Stomach smooth muscle (tissue), 2 donors: ENCODE results near the gene UAP1L1.

Experiments used
- H3K27ac ChIP-seq: one replicate; pipeline ENCODE4 v1.7.0; 2013; ENCODE audit warnings: mild to moderate bottlenecking, low read length, inconsistent platforms
- H3K27me3 ChIP-seq, 2 donors: one replicate each; pipeline ENCODE4 v1.7.0; 2013; ENCODE audit warnings: low read length in 2 of 2; ENCODE audit not compliant: insufficient read depth in 2 of 2, control insufficient read depth in 1 of 2
- H3K36me3 ChIP-seq, 2 donors: one replicate each; pipeline ENCODE4 v1.7.0; 2013; ENCODE audit warnings: low read length in 2 of 2; ENCODE audit not compliant: control insufficient read depth in 2 of 2, insufficient read depth in 2 of 2
- H3K4me1 ChIP-seq: one replicate; pipeline ENCODE4 v1.7.0; 2013; ENCODE audit warnings: low read length; ENCODE audit not compliant: control insufficient read depth, insufficient read depth
- H3K4me3 ChIP-seq, 2 donors: one replicate each; pipeline ENCODE4 v1.7.0; 2013; ENCODE audit warnings: low read length in 2 of 2
- H3K9ac ChIP-seq, 2 donors: one replicate each; pipeline ENCODE4 v1.7.0; 2013; ENCODE audit warnings: low read length in 2 of 2, mild to moderate bottlenecking in 1 of 2
- H3K9me3 ChIP-seq, 2 donors: one replicate each; pipeline ENCODE4 v1.7.0; 2013; ENCODE audit warnings: low read length in 2 of 2; ENCODE audit not compliant: control insufficient read depth in 2 of 2
- donor health status: healthy.
- donor health status: Pancreatic carcinoma.

Gene UAP1L1

GRCh38 chr9:137044037-137044436, 33.3 kb upstream of the UAP1L1 start:
- Histone ChIP-seq H3K4me3 (peak overlapping the region in 1 of 2 donors; percentile 78), H3K27me3 (peaks cover 13 to 17% of the 10 kb centered on the region in 2 donors), H3K36me3 (peaks cover 6 to 8% of the 10 kb centered on the region in 2 donors), H3K27ac (peak overlapping the region; percentile 46), H3K9me3 (no peaks in the 10 kb centered on the region), H3K9ac (no peak overlapping the region), H3K4me1 (peaks cover 27% of the 10 kb centered on the region)

GRCh38 chr9:137044502-137045177, 32.7 kb upstream of the UAP1L1 start:
- Histone ChIP-seq H3K36me3 (peaks cover 2% of the 10 kb centered on the region in 2 donors), H3K27me3 (peaks cover 20 to 23% of the 10 kb centered on the region in 2 donors), H3K4me3 (peak overlapping the region; percentile 65 to 78), H3K9ac (peak overlapping the region; percentile 59 to 66), H3K4me1 (peaks cover 29% of the 10 kb centered on the region), H3K27ac (peak overlapping the region; percentile 46), H3K9me3 (no peaks in the 10 kb centered on the region)

- Histone ChIP-seq H3K27me3 (peaks cover 25 to 32% of the 10 kb centered on the region in 2 donors), H3K4me3 (peak overlapping the region; percentile 69 to 78), H3K9me3 (no peaks in the 10 kb centered on the region), H3K4me1 (peaks cover 29% of the 10 kb centered on the region), H3K27ac (peak overlapping the region; percentile 24), H3K36me3 (no peaks in the 10 kb centered on the region), H3K9ac (peak overlapping the region; percentile 59 to 66)
Observed at GRCh38 chr9:137045294-137046087, 31.8 kb upstream of the UAP1L1 start.

GRCh38 chr9:137046088-137046787, 31.1 kb upstream of the UAP1L1 start, which contains the start of gene NPDC1:
TSS of gene NPDC1 (minus strand) at chr9:137046177. CDS start at chr9:137045989, 188 bp downstream.
- H3K36me3 ChIP-seq, result no peaks in the 10 kb centered on the region
- peaks cover 29% of the 10 kb centered on the region for H3K4me1 ChIP-seq
- peak within 1 kb of the TSS; percentile 69 to 78 for H3K4me3 ChIP-seq
- peaks cover 31 to 39% of the 10 kb centered on the region in 2 donors for H3K27me3 ChIP-seq
- H3K9ac ChIP-seq, result peak within 1 kb of the TSS; percentile 59 to 66
- H3K27ac ChIP-seq, result peak within 1 kb of the TSS; percentile 24
- no peaks in the 10 kb centered on the region for H3K9me3 ChIP-seq

- no peak overlapping the region for H3K4me3 ChIP-seq
- H3K36me3 ChIP-seq, result no peaks in the 10 kb centered on the region
- no peaks in the 10 kb centered on the region for H3K9me3 ChIP-seq
- H3K4me1 ChIP-seq, result peaks cover 40% of the 10 kb centered on the region
- H3K27me3 ChIP-seq, result peaks cover 44 to 63% of the 10 kb centered on the region in 2 donors
- no peak overlapping the region for H3K9ac ChIP-seq
- H3K27ac ChIP-seq, result no peak overlapping the region
Observed at GRCh38 chr9:137048655-137049543, 28.4 kb upstream of the UAP1L1 start.

- Histone ChIP-seq H3K4me1 (peaks cover 40% of the 10 kb centered on the region), H3K4me3 (no peak overlapping the region), H3K36me3 (no peaks in the 10 kb centered on the region), H3K9me3 (no peaks in the 10 kb centered on the region), H3K9ac (no peak overlapping the region), H3K27ac (no peak overlapping the region), H3K27me3 (peaks cover 44 to 63% of the 10 kb centered on the region in 2 donors)
Observed at GRCh38 chr9:137049544-137050449, 27.5 kb upstream of the UAP1L1 start.

- Histone ChIP-seq H3K9ac (no peak overlapping the region), H3K36me3 (no peaks in the 10 kb centered on the region), H3K27ac (no peak overlapping the region), H3K27me3 (peaks cover 44 to 63% of the 10 kb centered on the region in 2 donors), H3K4me1 (peaks cover 42% of the 10 kb centered on the region), H3K9me3 (no peaks in the 10 kb centered on the region), H3K4me3 (no peak overlapping the region)
Observed at GRCh38 chr9:137050570-137050969, 26.7 kb upstream of the UAP1L1 start.

- Histone ChIP-seq H3K9ac (no peak overlapping the region), H3K27me3 (peaks cover 44 to 63% of the 10 kb centered on the region in 2 donors), H3K9me3 (no peaks in the 10 kb centered on the region), H3K4me3 (no peak overlapping the region), H3K36me3 (no peaks in the 10 kb centered on the region), H3K4me1 (peaks cover 44% of the 10 kb centered on the region), H3K27ac (no peak overlapping the region)
Observed at GRCh38 chr9:137051145-137051724, 26.1 kb upstream of the UAP1L1 start.

- H3K9ac ChIP-seq, result no peak overlapping the region
- H3K27ac ChIP-seq, result no peak overlapping the region
- no peaks in the 10 kb centered on the region for H3K36me3 ChIP-seq
- peaks cover 42 to 61% of the 10 kb centered on the region in 2 donors for H3K27me3 ChIP-seq
- H3K4me1 ChIP-seq, result peaks cover 43% of the 10 kb centered on the region
- H3K4me3 ChIP-seq, result no peak overlapping the region
- H3K9me3 ChIP-seq, result no peaks in the 10 kb centered on the region
Observed at GRCh38 chr9:137052293-137052692, 25.0 kb upstream of the UAP1L1 start.
